ENCODE data around the gene IL1RAPL1.

Gene IL1RAPL1

DNA sequence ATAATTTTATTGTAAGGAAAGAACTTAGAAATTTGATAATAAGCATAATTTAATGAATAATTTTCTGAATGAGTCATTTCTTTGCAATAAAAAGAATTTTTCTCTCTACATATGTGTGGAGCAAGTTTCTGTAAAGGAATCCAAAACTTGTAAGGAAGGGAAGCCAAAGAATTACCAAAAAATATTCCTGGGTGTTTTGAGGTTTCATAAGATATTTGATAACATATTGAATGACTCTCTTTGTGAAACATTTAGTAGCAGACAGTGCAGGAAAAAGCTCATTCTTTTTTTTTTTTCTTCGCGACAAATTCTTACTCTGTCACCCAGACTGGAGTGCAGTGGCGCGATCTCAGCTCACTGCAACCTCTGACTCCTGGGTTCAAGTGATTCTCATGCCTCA, 1159.1 kb downstream of the IL1RAPL1 start:
- no peak overlapping the region for H3K4me3 ChIP-seq (ENCODE audit: low read depth in 1 of 2, low read length in 1 of 2)
- H3K9me3 ChIP-seq = no peaks in the 10 kb centered on the region
- no peaks in the 10 kb centered on the region for H3K27me3 ChIP-seq
- H3K4me1 ChIP-seq (ENCODE audit: control insufficient read depth in 1 of 2, insufficient read depth in 1 of 2, low read depth in 1 of 2, low read length in 1 of 2) = no peaks in the 10 kb centered on the region
- no peaks in the 10 kb centered on the region for H3K36me3 ChIP-seq
- no peak overlapping the region for H3K27ac ChIP-seq
- TF ChIP-seq, protein P1, sequence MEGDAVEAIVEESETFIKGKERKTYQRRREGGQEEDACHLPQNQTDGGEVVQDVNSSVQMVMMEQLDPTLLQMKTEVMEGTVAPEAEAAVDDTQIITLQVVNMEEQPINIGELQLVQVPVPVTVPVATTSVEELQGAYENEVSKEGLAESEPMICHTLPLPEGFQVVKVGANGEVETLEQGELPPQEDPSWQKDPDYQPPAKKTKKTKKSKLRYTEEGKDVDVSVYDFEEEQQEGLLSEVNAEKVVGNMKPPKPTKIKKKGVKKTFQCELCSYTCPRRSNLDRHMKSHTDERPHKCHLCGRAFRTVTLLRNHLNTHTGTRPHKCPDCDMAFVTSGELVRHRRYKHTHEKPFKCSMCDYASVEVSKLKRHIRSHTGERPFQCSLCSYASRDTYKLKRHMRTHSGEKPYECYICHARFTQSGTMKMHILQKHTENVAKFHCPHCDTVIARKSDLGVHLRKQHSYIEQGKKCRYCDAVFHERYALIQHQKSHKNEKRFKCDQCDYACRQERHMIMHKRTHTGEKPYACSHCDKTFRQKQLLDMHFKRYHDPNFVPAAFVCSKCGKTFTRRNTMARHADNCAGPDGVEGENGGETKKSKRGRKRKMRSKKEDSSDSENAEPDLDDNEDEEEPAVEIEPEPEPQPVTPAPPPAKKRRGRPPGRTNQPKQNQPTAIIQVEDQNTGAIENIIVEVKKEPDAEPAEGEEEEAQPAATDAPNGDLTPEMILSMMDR (IDR thresholded peaks at IDR 0.05) = no peak

- Histone ChIP-seq H3K4me1 (ENCODE audit: control insufficient read depth in 1 of 2, insufficient read depth in 1 of 2, low read depth in 1 of 2, low read length in 1 of 2) (no peaks in the 10 kb centered on the region), H3K27me3 (no peaks in the 10 kb centered on the region), H3K4me3 (ENCODE audit: low read depth in 1 of 2, low read length in 1 of 2) (no peak overlapping the region), H3K9me3 (no peaks in the 10 kb centered on the region), H3K27ac (no peak overlapping the region), H3K36me3 (no peaks in the 10 kb centered on the region)
- TF ChIP-seq, protein P1 (IDR thresholded peaks at IDR 0.05) = no peak
These were observed 1174.8 kb downstream of the IL1RAPL1 start for GRCh38 chrX:29762006-29762405.

DNA sequence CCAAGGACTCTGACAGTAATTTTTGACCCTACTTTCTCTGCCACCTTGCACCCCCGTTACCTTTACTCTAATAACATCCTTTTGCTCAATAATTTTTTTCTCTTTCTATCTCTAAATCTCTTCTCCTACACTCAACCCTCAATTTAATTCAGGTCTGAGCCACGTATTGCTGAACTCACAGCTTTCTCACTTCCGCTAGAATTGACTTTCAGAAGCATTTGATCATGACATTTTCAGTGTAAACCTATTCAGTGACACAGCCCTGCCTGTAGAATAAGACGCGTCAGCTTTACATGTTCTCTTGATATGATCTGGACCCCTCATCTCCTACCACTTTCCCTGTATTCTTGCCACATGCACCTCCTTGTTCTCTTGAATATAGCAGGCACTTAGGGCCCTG, 1188.6 kb downstream of the IL1RAPL1 start:
- TF ChIP-seq, protein P1 (IDR thresholded peaks at IDR 0.05) = no peak
- H3K9me3 ChIP-seq = no peaks in the 10 kb centered on the region
- H3K27me3 ChIP-seq = no peaks in the 10 kb centered on the region
- no peaks in the 10 kb centered on the region for H3K36me3 ChIP-seq
- H3K4me1 ChIP-seq (ENCODE audit: control insufficient read depth in 1 of 2, insufficient read depth in 1 of 2, low read depth in 1 of 2, low read length in 1 of 2) = no peaks in the 10 kb centered on the region
- H3K27ac ChIP-seq = no peak overlapping the region
- H3K4me3 ChIP-seq (ENCODE audit: low read depth in 1 of 2, low read length in 1 of 2) = no peak overlapping the region

DNA sequence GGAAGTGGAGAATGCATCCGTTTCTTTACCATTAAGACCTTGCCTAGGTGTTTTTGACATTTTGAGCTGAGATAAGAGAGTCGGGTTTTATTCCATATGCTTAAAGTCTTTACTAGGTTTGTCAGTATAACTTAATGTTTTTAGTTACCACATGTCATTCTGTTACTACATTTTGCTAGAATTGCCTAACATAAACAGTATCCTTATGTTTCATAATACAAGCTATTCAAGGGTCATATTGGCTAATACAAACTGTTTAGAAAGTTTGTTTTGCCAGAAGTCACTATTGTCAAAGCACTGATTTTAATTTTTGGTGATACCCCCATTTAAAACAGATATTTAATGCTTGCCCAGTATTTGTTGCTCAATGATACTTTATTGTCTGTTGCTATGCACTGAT, 1200.4 kb downstream of the IL1RAPL1 start:
- no peaks in the 10 kb centered on the region for H3K27me3 ChIP-seq
- TF ChIP-seq, protein P1 (IDR thresholded peaks at IDR 0.05) = no peak
- H3K27ac ChIP-seq = no peak overlapping the region
- no peaks in the 10 kb centered on the region for H3K4me1 ChIP-seq (ENCODE audit: control insufficient read depth in 1 of 2, insufficient read depth in 1 of 2, low read depth in 1 of 2, low read length in 1 of 2)
- no peak overlapping the region for H3K4me3 ChIP-seq (ENCODE audit: low read depth in 1 of 2, low read length in 1 of 2)
- H3K36me3 ChIP-seq = no peaks in the 10 kb centered on the region
- no peaks in the 10 kb centered on the region for H3K9me3 ChIP-seq

DNA sequence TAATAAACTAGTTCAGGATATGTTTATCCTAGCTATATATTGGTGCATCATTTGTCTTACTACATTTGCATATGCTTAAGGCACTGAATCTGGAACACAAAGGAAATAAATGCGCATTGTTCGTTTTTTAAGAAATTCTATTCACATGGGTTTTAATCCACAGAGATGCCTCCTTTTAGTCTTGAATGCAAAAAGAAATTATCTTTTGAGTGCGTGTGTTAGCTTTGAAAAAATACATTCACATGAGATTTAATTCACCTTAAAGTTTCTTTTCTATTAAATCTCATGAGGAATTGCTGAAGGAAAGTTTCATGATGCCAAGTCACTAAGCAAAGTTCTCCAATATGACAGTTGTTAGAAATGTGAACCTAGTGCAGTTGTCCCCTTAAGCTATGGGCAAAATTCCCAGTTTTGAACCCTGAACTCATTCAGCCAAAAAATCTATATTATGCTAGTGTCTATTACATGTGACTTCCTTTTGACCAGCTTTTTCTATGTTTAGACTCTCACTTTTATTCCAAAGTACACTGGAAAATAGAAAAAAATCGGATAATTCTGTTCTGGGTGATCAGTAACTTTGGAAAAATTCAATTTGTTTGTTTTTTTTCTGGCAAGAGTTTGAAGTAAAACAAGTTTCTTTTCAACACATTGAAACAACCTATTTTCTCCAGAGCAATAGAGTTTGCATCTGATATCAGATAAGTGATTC, 1201.9 kb downstream of the IL1RAPL1 start:
- Histone ChIP-seq H3K36me3 (no peaks in the 10 kb centered on the region), H3K27me3 (no peaks in the 10 kb centered on the region), H3K4me1 (ENCODE audit: control insufficient read depth in 1 of 2, insufficient read depth in 1 of 2, low read depth in 1 of 2, low read length in 1 of 2) (no peaks in the 10 kb centered on the region), H3K4me3 (ENCODE audit: low read depth in 1 of 2, low read length in 1 of 2) (no peak overlapping the region), H3K9me3 (no peaks in the 10 kb centered on the region), H3K27ac (no peak overlapping the region)
- TF ChIP-seq, protein P1 (IDR thresholded peaks at IDR 0.05) = no peak

All from neutrophil (primary cell).